Breast epithelium (tissue), 4 donors: ENCODE results near the gene TMEFF1. TPM values are rescaled to one million over a fixed set of nuclear protein-coding genes. Genes with fewer than 3 reads are reported as not detected.

Experiments used
- DNase-seq, 2 donors: peaks; one replicate each; pipeline ENCODE4 v3.0.0-alpha.2; 2019; ENCODE audit warnings: low spot score in 2 of 2
- H3K27ac ChIP-seq, 2 donors: fragments of 200-600 bp; sonication (generic) in 1 of 2; one replicate each; pipeline ENCODE4 v1.5.1; 2016 to 2019; ENCODE audit warnings: mild to moderate bottlenecking in 1 of 2
- H3K27me3 ChIP-seq, 2 donors: fragments of 200-600 bp; sonication (generic) in 1 of 2; one replicate each; pipeline versions ENCODE4 v1.5.1 to v1.6.0; 2017 to 2019; ENCODE audit warnings: control low read depth in 1 of 2, mild to moderate bottlenecking in 1 of 2
- H3K36me3 ChIP-seq: fragments of 200-600 bp; one replicate; pipeline ENCODE4 v1.5.1; 2019
- H3K4me1 ChIP-seq, 2 donors: fragments of 200-600 bp; sonication (generic); one replicate each; pipeline ENCODE4 v1.5.1; 2016 to 2019; ENCODE audit warnings: control low read depth in 1 of 2
- H3K4me3 ChIP-seq, 3 donors: fragments of 200-600 bp; sonication (generic); 1 replicate in 2 of 3; 2 replicates in 1 of 3; pipeline ENCODE4 v1.5.1; 2016 to 2019; ENCODE audit warnings: mild to moderate bottlenecking in 3 of 3, moderate library complexity in 2 of 3
- H3K9me3 ChIP-seq, 2 donors: fragments of 200-600 bp; sonication (generic) in 1 of 2; one replicate each; pipeline ENCODE4 v1.5.1; 2016 to 2019; ENCODE audit warnings: control low read depth in 1 of 2
- POLR2A ChIP-seq: fragments of 450-650 bp; IDR thresholded peaks from one replicate; pipeline ENCODE4 v1.6.1; 2016; ENCODE audit warnings: antibody characterized with exemption, mild to moderate bottlenecking, moderate library complexity
- POLR2AphosphoS5 ChIP-seq, 3 donors: sonication (generic); formaldehyde crosslinking; IDR thresholded peaks; one replicate each; pipeline ENCODE4 v1.6.1; 2017; ENCODE audit warnings: antibody characterized with exemption in 3 of 3
- intact Hi-C: fragments of 100-400 bp; cut with DNase I; formaldehyde crosslinking; loops from one replicate; pipeline ENCODE4 v1.15.1; 2023; ENCODE audit warnings: low total_unique reads
- total RNA-seq, 3 donors: library from RNA; depleted of rRNA; stranded (reverse); fragments of >200 nt; gene quantifications; one replicate each; pipeline ENCODE4 v1.1.0, GENCODE V29; 2016
- TF ChIP-seq, protein P1 (sequence below), 3 donors: fragments of 450-650 bp; IDR thresholded peaks; one replicate each; pipeline ENCODE4 v1.5.1; 2016 to 2017; ENCODE audit warnings: antibody characterized with exemption in 3 of 3, mild to moderate bottlenecking in 3 of 3, moderate library complexity in 3 of 3

TMEFF1 gene
- total RNA-seq, 3 donors from 2014 or later, result 0.29 to 0.66 (median 0.32) TPM

DNA sequence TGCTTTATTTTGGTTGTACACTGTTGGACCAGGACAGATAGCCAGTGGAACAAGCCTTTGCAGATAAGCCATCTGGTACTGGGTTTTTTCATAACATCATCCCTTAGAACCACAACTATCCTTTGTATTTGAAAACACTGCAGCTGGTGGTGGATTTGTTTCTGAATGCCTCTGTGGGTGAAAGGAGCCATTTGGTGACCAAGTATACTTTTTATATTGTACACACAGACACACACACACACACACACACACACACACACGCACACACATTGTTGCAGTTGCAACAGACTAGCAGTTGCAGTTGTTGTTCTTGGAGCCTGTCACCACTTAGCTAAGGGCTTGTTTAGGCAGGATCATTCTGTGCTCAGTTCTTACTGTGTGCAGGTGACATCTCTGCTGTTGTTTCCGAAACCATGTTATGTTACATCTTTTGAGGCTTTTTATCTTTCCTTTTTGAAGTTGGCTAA lies 82.0 kb downstream of the TMEFF1 start:
- no peak for TF ChIP-seq POLR2AphosphoS5 (IDR thresholded peaks at IDR 0.05)
- TF ChIP-seq, protein P1, sequence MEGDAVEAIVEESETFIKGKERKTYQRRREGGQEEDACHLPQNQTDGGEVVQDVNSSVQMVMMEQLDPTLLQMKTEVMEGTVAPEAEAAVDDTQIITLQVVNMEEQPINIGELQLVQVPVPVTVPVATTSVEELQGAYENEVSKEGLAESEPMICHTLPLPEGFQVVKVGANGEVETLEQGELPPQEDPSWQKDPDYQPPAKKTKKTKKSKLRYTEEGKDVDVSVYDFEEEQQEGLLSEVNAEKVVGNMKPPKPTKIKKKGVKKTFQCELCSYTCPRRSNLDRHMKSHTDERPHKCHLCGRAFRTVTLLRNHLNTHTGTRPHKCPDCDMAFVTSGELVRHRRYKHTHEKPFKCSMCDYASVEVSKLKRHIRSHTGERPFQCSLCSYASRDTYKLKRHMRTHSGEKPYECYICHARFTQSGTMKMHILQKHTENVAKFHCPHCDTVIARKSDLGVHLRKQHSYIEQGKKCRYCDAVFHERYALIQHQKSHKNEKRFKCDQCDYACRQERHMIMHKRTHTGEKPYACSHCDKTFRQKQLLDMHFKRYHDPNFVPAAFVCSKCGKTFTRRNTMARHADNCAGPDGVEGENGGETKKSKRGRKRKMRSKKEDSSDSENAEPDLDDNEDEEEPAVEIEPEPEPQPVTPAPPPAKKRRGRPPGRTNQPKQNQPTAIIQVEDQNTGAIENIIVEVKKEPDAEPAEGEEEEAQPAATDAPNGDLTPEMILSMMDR (IDR thresholded peaks at IDR 0.05), result no peak
- TF ChIP-seq POLR2A, result no peak
- H3K4me1 ChIP-seq, result no peaks in the 10 kb centered on the region
- no peak for DNase-seq
- intact Hi-C loops, result no loop called here
- no peak overlapping the region for H3K27ac ChIP-seq
- H3K27me3 ChIP-seq, result no peaks in the 10 kb centered on the region
- no peaks in the 10 kb centered on the region for H3K9me3 ChIP-seq
- H3K4me3 ChIP-seq, result no peak overlapping the region
- H3K36me3 ChIP-seq, result no peaks in the 10 kb centered on the region

DNA sequence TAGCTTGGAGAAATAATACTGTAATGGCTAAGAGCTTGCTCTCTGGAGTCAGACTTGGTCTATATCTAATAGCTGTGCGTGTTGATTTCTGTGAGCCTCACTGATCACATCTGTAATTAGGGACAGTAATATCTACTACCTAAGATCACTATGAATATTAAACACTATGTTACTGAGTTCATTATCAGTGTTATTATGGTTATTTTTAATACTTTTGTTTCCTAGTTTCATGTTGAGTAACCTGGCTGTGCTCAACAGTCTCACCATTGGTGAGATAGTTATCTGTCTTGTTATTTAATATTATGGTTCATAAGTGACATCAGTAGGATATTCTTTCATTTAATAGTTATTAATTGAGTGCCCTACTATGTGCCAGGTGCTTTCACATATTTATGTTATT lies 82.5 kb downstream of the TMEFF1 start:
- no peaks in the 10 kb centered on the region for H3K9me3 ChIP-seq
- H3K4me1 ChIP-seq, result no peaks in the 10 kb centered on the region
- H3K4me3 ChIP-seq, result no peak overlapping the region
- no peak for DNase-seq
- no peaks in the 10 kb centered on the region for H3K36me3 ChIP-seq
- TF ChIP-seq POLR2A, result no peak
- TF ChIP-seq, protein P1 (IDR thresholded peaks at IDR 0.05), result no peak
- no peak for TF ChIP-seq POLR2AphosphoS5 (IDR thresholded peaks at IDR 0.05)
- H3K27ac ChIP-seq, result no peak overlapping the region
- intact Hi-C loops, result no loop called here
- H3K27me3 ChIP-seq, result no peaks in the 10 kb centered on the region

DNA sequence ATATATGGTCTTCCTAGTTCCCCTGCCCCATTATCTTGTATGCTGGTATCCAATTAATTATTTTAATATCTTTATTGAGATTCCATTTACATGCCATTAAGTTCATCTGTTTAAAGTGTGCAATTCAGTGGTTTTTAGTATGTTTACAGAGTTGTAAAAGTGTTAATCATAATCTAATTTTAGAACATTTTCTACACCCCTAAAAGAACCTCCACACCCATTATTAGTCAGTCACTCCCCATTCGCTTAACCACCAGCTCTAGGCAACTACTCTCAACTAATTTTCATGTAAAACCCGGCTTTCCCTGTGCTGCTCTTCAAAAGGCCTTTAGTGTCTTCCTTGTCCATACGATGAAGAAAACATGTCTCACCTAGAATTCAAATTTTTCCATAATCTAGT lies 84.1 kb downstream of the TMEFF1 start:
- H3K36me3 ChIP-seq, result no peaks in the 10 kb centered on the region
- H3K4me3 ChIP-seq, result no peak overlapping the region
- H3K9me3 ChIP-seq, result no peaks in the 10 kb centered on the region
- TF ChIP-seq POLR2A, result no peak
- TF ChIP-seq, protein P1 (IDR thresholded peaks at IDR 0.05), result no peak
- no peak for TF ChIP-seq POLR2AphosphoS5 (IDR thresholded peaks at IDR 0.05)
- intact Hi-C loops, result no loop called here
- no peak overlapping the region for H3K27ac ChIP-seq
- no peaks in the 10 kb centered on the region for H3K27me3 ChIP-seq
- DNase-seq, result no peak
- no peaks in the 10 kb centered on the region for H3K4me1 ChIP-seq

DNA sequence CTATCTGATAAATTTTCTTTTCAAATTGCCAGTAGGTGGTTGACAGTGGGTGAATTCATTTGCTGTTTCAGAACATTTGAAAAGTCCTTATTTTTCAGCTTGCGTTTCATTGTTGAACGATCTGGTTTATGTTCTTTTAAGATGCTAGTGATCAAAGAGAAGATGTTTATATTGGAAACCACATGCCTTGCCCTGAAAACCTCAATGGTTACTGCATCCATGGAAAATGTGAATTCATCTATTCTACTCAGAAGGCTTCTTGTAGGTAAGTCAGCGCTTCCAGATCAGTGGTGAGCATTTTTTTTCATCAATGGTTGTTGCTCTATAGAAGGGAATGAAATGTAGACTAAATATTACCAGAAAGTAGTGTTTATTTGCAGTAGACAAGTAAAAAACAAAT lies 88.3 kb downstream of the TMEFF1 start:
- no peak for DNase-seq
- no peaks in the 10 kb centered on the region for H3K4me1 ChIP-seq
- intact Hi-C loops, result no loop called here
- no peaks in the 10 kb centered on the region for H3K9me3 ChIP-seq
- H3K4me3 ChIP-seq, result no peak overlapping the region
- H3K27ac ChIP-seq, result no peak overlapping the region
- no peak for TF ChIP-seq POLR2A
- TF ChIP-seq POLR2AphosphoS5 (IDR thresholded peaks at IDR 0.05), result no peak
- TF ChIP-seq, protein P1 (IDR thresholded peaks at IDR 0.05), result no peak
- H3K36me3 ChIP-seq, result no peaks in the 10 kb centered on the region
- no peaks in the 10 kb centered on the region for H3K27me3 ChIP-seq

DNA sequence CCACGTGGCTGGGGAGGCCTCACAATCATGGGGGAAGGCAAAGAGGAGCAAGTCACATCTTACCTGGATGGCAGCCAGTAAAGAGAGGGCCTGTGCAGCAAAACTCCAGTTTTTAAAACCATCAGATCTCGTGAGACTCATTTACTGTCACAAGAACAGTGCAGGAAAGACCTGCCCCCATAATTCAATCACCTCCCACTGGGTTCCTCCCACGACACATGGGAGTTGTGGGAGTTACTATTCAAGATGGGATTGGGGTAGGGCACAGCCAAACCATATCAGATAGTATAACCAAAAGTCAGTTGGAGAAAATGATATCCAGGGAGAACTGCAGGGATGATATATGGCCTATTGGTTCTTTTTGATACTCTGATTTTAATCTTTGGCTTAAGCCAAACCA lies 94.9 kb downstream of the TMEFF1 start:
- intact Hi-C loops, result loop anchor here (2.0 kb wide), 1 partner anchor 33 kb away; no protein-coding TSS in a partner anchor
- Histone ChIP-seq H3K36me3 (no peaks in the 10 kb centered on the region), H3K27ac (no peak overlapping the region)

More for the DNA sequence above, 94.9 kb downstream of the TMEFF1 start:
- TF ChIP-seq, protein P1 (IDR thresholded peaks at IDR 0.05), result no peak
- no peak overlapping the region for H3K4me3 ChIP-seq
- no peaks in the 10 kb centered on the region for H3K9me3 ChIP-seq
- H3K27me3 ChIP-seq, result no peaks in the 10 kb centered on the region
- DNase-seq, result no peak
- H3K4me1 ChIP-seq, result no peaks in the 10 kb centered on the region
